Measurements from ENCODE around the gene KCNN3. TPM values are rescaled to one million over a fixed set of nuclear protein-coding genes. Genes with fewer than 3 reads are reported as not detected.

The KCNN3 gene
- total RNA-seq, 1 experiment from 2014 or later: not detected

- Histone ChIP-seq H3K9me3 (replicated peaks) (no peaks in the 10 kb centered on the region), H3K4me1 (replicated peaks) (peaks cover 32% of the 10 kb centered on the region), H3K36me3 (no peaks in the 10 kb centered on the region), H3K4me3 (no peak overlapping the region), H3K27ac (no peak overlapping the region), H3K27me3 (replicated peaks) (no peaks in the 10 kb centered on the region)
- no peak for DNase-seq (ENCODE audit: low read depth in 1 of 2, low spot score in 2 of 2)
Measured at GRCh38 chr1:154861607-154862094, 8.4 kb downstream of the KCNN3 start.

GRCh38 chr1:154860156-154860870 lies 9.8 kb downstream of the KCNN3 start:
- Histone ChIP-seq H3K9me3 (replicated peaks) (no peaks in the 10 kb centered on the region), H3K36me3 (no peaks in the 10 kb centered on the region), H3K4me3 (no peak overlapping the region), H3K4me1 (replicated peaks) (peaks cover 21% of the 10 kb centered on the region), H3K27ac (no peak overlapping the region), H3K27me3 (replicated peaks) (no peaks in the 10 kb centered on the region)
- DNase-seq (ENCODE audit: low read depth in 1 of 2, low spot score in 2 of 2): no peak

GRCh38 chr1:154859786-154860155 lies 10.3 kb downstream of the KCNN3 start:
- H3K27ac ChIP-seq: no peak overlapping the region
- peaks cover 21% of the 10 kb centered on the region for H3K4me1 ChIP-seq (replicated peaks)
- no peak for DNase-seq (ENCODE audit: low read depth in 1 of 2, low spot score in 2 of 2)
- no peaks in the 10 kb centered on the region for H3K36me3 ChIP-seq
- no peaks in the 10 kb centered on the region for H3K27me3 ChIP-seq (replicated peaks)
- no peaks in the 10 kb centered on the region for H3K9me3 ChIP-seq (replicated peaks)
- no peak overlapping the region for H3K4me3 ChIP-seq

GRCh38 chr1:154859151-154859785 lies 10.8 kb downstream of the KCNN3 start:
- no peaks in the 10 kb centered on the region for H3K27me3 ChIP-seq (replicated peaks)
- no peak for DNase-seq (ENCODE audit: low read depth in 1 of 2, low spot score in 2 of 2)
- peaks cover 17% of the 10 kb centered on the region for H3K4me1 ChIP-seq (replicated peaks)
- no peak overlapping the region for H3K27ac ChIP-seq
- H3K4me3 ChIP-seq: no peak overlapping the region
- no peaks in the 10 kb centered on the region for H3K9me3 ChIP-seq (replicated peaks)
- no peaks in the 10 kb centered on the region for H3K36me3 ChIP-seq

- no peaks in the 10 kb centered on the region for H3K36me3 ChIP-seq
- no peak overlapping the region for H3K4me3 ChIP-seq
- H3K27me3 ChIP-seq (replicated peaks): no peaks in the 10 kb centered on the region
- no peak overlapping the region for H3K27ac ChIP-seq
- DNase-seq (ENCODE audit: low read depth in 1 of 2, low spot score in 2 of 2): no peak
- peaks cover under 1% of the 10 kb centered on the region; the same call in 1 of the 2 replicates for H3K4me1 ChIP-seq (replicated peaks)
- H3K9me3 ChIP-seq (replicated peaks): no peaks in the 10 kb centered on the region
Measured at GRCh38 chr1:154857441-154858215, 12.5 kb downstream of the KCNN3 start.

GRCh38 chr1:154857022-154857421 lies 13.1 kb downstream of the KCNN3 start:
- Histone ChIP-seq H3K4me1 (replicated peaks) (no peaks in the 10 kb centered on the region), H3K4me3 (no peak overlapping the region), H3K27ac (no peak overlapping the region), H3K9me3 (replicated peaks) (no peaks in the 10 kb centered on the region), H3K36me3 (no peaks in the 10 kb centered on the region), H3K27me3 (replicated peaks) (no peaks in the 10 kb centered on the region)
- no peak for DNase-seq (ENCODE audit: low read depth in 1 of 2, low spot score in 2 of 2)

GRCh38 chr1:154856544-154856943 lies 13.5 kb downstream of the KCNN3 start:
- Histone ChIP-seq H3K36me3 (no peaks in the 10 kb centered on the region), H3K27ac (no peak overlapping the region), H3K4me1 (replicated peaks) (no peaks in the 10 kb centered on the region), H3K4me3 (no peak overlapping the region), H3K27me3 (replicated peaks) (no peaks in the 10 kb centered on the region), H3K9me3 (replicated peaks) (no peaks in the 10 kb centered on the region)
- DNase-seq (ENCODE audit: low read depth in 1 of 2, low spot score in 2 of 2): no peak

GRCh38 chr1:154856049-154856448 lies 14.0 kb downstream of the KCNN3 start:
- Histone ChIP-seq H3K4me1 (replicated peaks) (no peaks in the 10 kb centered on the region), H3K36me3 (no peaks in the 10 kb centered on the region), H3K27ac (no peak overlapping the region), H3K27me3 (replicated peaks) (no peaks in the 10 kb centered on the region), H3K9me3 (replicated peaks) (no peaks in the 10 kb centered on the region), H3K4me3 (no peak overlapping the region)
- DNase-seq (ENCODE audit: low read depth in 1 of 2, low spot score in 2 of 2): no peak

GRCh38 chr1:154855186-154855851 lies 14.8 kb downstream of the KCNN3 start:
- no peaks in the 10 kb centered on the region for H3K9me3 ChIP-seq (replicated peaks)
- H3K4me3 ChIP-seq: no peak overlapping the region
- no peaks in the 10 kb centered on the region for H3K4me1 ChIP-seq (replicated peaks)
- no peaks in the 10 kb centered on the region for H3K27me3 ChIP-seq (replicated peaks)
- no peak overlapping the region for H3K27ac ChIP-seq
- no peak for DNase-seq (ENCODE audit: low read depth in 1 of 2, low spot score in 2 of 2)
- H3K36me3 ChIP-seq: no peaks in the 10 kb centered on the region

GRCh38 chr1:154852845-154853244 lies 17.2 kb downstream of the KCNN3 start:
- H3K4me1 ChIP-seq (replicated peaks): no peaks in the 10 kb centered on the region
- no peak overlapping the region for H3K4me3 ChIP-seq
- no peaks in the 10 kb centered on the region for H3K36me3 ChIP-seq
- no peaks in the 10 kb centered on the region for H3K9me3 ChIP-seq (replicated peaks)
- no peaks in the 10 kb centered on the region for H3K27me3 ChIP-seq (replicated peaks)
- H3K27ac ChIP-seq: no peak overlapping the region
- DNase-seq (ENCODE audit: low read depth in 1 of 2, low spot score in 2 of 2): no peak

- H3K4me1 ChIP-seq (replicated peaks): no peaks in the 10 kb centered on the region
- H3K9me3 ChIP-seq (replicated peaks): no peaks in the 10 kb centered on the region
- no peak overlapping the region for H3K4me3 ChIP-seq
- no peaks in the 10 kb centered on the region for H3K36me3 ChIP-seq
- H3K27ac ChIP-seq: no peak overlapping the region
- H3K27me3 ChIP-seq (replicated peaks): no peaks in the 10 kb centered on the region
- no peak for DNase-seq (ENCODE audit: low read depth in 1 of 2, low spot score in 2 of 2)
Measured at GRCh38 chr1:154851392-154852177, 18.5 kb downstream of the KCNN3 start.

GRCh38 chr1:154849645-154850131 lies 20.4 kb downstream of the KCNN3 start:
- Histone ChIP-seq H3K4me1 (replicated peaks) (no peaks in the 10 kb centered on the region), H3K9me3 (replicated peaks) (no peaks in the 10 kb centered on the region), H3K4me3 (no peak overlapping the region), H3K36me3 (no peaks in the 10 kb centered on the region), H3K27me3 (replicated peaks) (0 out of 2 replicates have a peak, but pooled peaks cover 2% of the 10 kb centered on the region), H3K27ac (no peak overlapping the region)
- DNase-seq (ENCODE audit: low read depth in 1 of 2, low spot score in 2 of 2): no peak

GRCh38 chr1:154848983-154849382 lies 21.1 kb downstream of the KCNN3 start:
- no peak overlapping the region for H3K4me3 ChIP-seq
- no peak for DNase-seq (ENCODE audit: low read depth in 1 of 2, low spot score in 2 of 2)
- no peaks in the 10 kb centered on the region for H3K9me3 ChIP-seq (replicated peaks)
- H3K27me3 ChIP-seq (replicated peaks): 0 out of 2 replicates have a peak, but pooled peaks cover 2% of the 10 kb centered on the region
- no peaks in the 10 kb centered on the region for H3K36me3 ChIP-seq
- H3K27ac ChIP-seq: no peak overlapping the region
- no peaks in the 10 kb centered on the region for H3K4me1 ChIP-seq (replicated peaks)
